Measurements from ENCODE around the gene GPR158.
"Not testable (repeated sequence)": the region's sequence is repeated elsewhere in the genome, so short reads cannot be mapped to it uniquely, and the experiment has no call there.

The GPR158 gene

GRCh38 chr10:25327273-25327672 lies 152.5 kb downstream of the GPR158 start:
- Histone ChIP-seq H3K4me3 (ENCODE audit: low read depth, low read length) (no peak overlapping the region), H3K36me3 (no peaks in the 10 kb centered on the region), H3K9me3 (no peaks in the 10 kb centered on the region; the same call in 1 of the 2 replicates), H3K27me3 (no peaks in the 10 kb centered on the region), H3K4me1 (no peaks in the 10 kb centered on the region)
- TF ChIP-seq CTCF (IDR thresholded peaks at IDR 0.05; ENCODE audit: low read depth, low read length) = no peak
- DNase-seq = no peak

GRCh38 chr10:25328361-25328760 lies 153.6 kb downstream of the GPR158 start:
- Histone ChIP-seq H3K4me3 (ENCODE audit: low read depth, low read length) (no peak overlapping the region), H3K36me3 (no peaks in the 10 kb centered on the region), H3K27me3 (no peaks in the 10 kb centered on the region), H3K4me1 (no peaks in the 10 kb centered on the region), H3K9me3 (no peaks in the 10 kb centered on the region; the same call in 1 of the 2 replicates)
- no peak for TF ChIP-seq CTCF (IDR thresholded peaks at IDR 0.05; ENCODE audit: low read depth, low read length)
- DNase-seq = no peak

DNA sequence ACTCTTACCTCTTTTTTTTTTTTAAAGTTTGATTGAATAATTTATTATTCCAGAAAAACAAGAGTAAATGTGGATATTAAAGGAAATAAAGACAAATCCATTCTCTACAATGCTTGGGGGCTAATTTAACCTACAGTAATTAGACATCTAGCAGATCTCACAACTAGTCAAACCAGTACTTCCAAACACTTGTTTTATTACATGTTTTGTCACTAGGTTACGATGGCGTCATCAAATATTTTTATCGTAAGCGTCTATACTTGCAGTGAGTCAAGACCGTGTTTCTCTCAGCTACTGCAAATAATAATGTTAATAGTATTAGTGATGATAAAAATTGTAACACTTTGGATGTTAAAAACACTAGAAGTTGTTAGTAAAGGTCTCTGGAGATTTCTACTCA lies 154.8 kb downstream of the GPR158 start:
- H3K4me3 ChIP-seq (ENCODE audit: low read depth, low read length) = not testable (repeated sequence)

DNA sequence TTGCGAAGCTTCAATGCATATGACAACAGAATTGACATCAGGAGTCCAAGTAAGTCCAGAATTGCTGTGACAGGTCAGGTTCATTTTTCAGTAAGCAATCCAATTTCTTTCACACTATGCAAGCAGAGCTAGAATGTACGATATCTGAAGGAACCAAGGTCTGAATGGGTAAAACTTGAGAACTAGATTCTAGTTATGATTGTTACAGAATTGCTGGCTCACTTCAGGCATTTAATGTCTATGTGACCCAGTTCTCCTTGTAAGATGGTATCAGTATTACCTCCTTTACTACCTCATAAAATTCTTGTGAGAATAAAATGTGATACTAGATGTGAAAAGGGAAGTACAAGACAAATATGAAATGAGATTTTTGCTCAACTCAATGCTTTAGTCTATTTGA lies 159.6 kb downstream of the GPR158 start:
- H3K27me3 ChIP-seq = no peaks in the 10 kb centered on the region
- no peaks in the 10 kb centered on the region for H3K36me3 ChIP-seq
- H3K4me3 ChIP-seq (ENCODE audit: low read depth, low read length) = no peak overlapping the region
- no peaks in the 10 kb centered on the region for H3K9me3 ChIP-seq
- no peaks in the 10 kb centered on the region for H3K4me1 ChIP-seq
- TF ChIP-seq CTCF (IDR thresholded peaks at IDR 0.05; ENCODE audit: low read depth, low read length) = no peak
- no peak for DNase-seq

More for the DNA sequence above, 154.8 kb downstream of the GPR158 start:
- H3K36me3 ChIP-seq, H3K9me3 ChIP-seq, H3K4me1 ChIP-seq, DNase-seq, H3K27me3 ChIP-seq: not testable (repeated sequence)

- Histone ChIP-seq H3K9me3 (no peaks in the 10 kb centered on the region), H3K36me3 (no peaks in the 10 kb centered on the region), H3K4me3 (ENCODE audit: low read depth, low read length) (no peak overlapping the region), H3K27me3 (no peaks in the 10 kb centered on the region), H3K4me1 (no peaks in the 10 kb centered on the region)
- peak; percentile 6 for DNase-seq
- no peak for TF ChIP-seq CTCF (IDR thresholded peaks at IDR 0.05; ENCODE audit: low read depth, low read length)
These were observed 161.5 kb downstream of the GPR158 start for GRCh38 chr10:25336330-25336729.

GRCh38 chr10:25338271-25338670 lies 163.5 kb downstream of the GPR158 start:
- Histone ChIP-seq H3K4me1 (no peaks in the 10 kb centered on the region), H3K36me3 (no peaks in the 10 kb centered on the region), H3K4me3 (ENCODE audit: low read depth, low read length) (no peak overlapping the region), H3K9me3 (no peaks in the 10 kb centered on the region), H3K27me3 (no peaks in the 10 kb centered on the region)
- DNase-seq = no peak
- no peak for TF ChIP-seq CTCF (IDR thresholded peaks at IDR 0.05; ENCODE audit: low read depth, low read length)

- no peak for DNase-seq
- Histone ChIP-seq H3K9me3 (no peaks in the 10 kb centered on the region), H3K4me1 (no peaks in the 10 kb centered on the region), H3K36me3 (no peaks in the 10 kb centered on the region), H3K4me3 (ENCODE audit: low read depth, low read length) (no peak overlapping the region), H3K27me3 (no peaks in the 10 kb centered on the region)
- no peak for TF ChIP-seq CTCF (IDR thresholded peaks at IDR 0.05; ENCODE audit: low read depth, low read length)
These were observed 165.2 kb downstream of the GPR158 start for GRCh38 chr10:25339966-25340365.

Data from BE2C (cell line).